Coronary artery (tissue), 2 donors: Measurements from ENCODE around the gene ACIN1.
A peak's percentile ranks its signal among the peaks of the same experiment; 100 is the strongest.

ENCODE experiments used
- DNase-seq: peaks from one replicate; pipeline ENCODE4 v3.0.0-alpha.2; 2017; ENCODE audit warnings: low spot score
- H3K27ac ChIP-seq, 2 donors: fragments of 200-600 bp; sonication (generic); one replicate each; pipeline ENCODE4 v1.5.1; 2016 to 2019
- H3K4me3 ChIP-seq: fragments of 200-600 bp; sonication (generic); 2 replicates; pipeline ENCODE4 v1.5.1; 2016; ENCODE audit warnings: mild to moderate bottlenecking, moderate library complexity
- CTCF ChIP-seq: fragments of 200-600 bp; sonication (generic); IDR thresholded peaks from one replicate; pipeline ENCODE4 v1.5.1; 2019; ENCODE audit warnings: antibody characterized with exemption

Gene ACIN1

GRCh38 chr14:23013054-23013748, 81.7 kb downstream of the ACIN1 start:
- DNase-seq: no peak
- Histone ChIP-seq H3K27ac (peak overlapping the region in 1 of 2 donors; percentile 7), H3K4me3 (no peak overlapping the region)
- no peak for TF ChIP-seq CTCF

GRCh38 chr14:23009939-23010726, 84.8 kb downstream of the ACIN1 start, which contains the start of gene C14orf93:
Gene C14orf93, minus strand, starts transcription at chr14:23010143. Its CDS starts 11,120 bp downstream, at chr14:22999023.
- H3K4me3 ChIP-seq: peak within 1 kb of the TSS; percentile 76
- no peak for TF ChIP-seq CTCF
- H3K27ac ChIP-seq: peak within 1 kb of the TSS; percentile 76 to 83
- DNase-seq: peak; percentile 85

GRCh38 chr14:23009483-23009938, 85.4 kb downstream of the ACIN1 start:
- no peak for DNase-seq
- Histone ChIP-seq H3K4me3 (peak overlapping the region; percentile 76), H3K27ac (peak overlapping the region; percentile 76 to 83)
- TF ChIP-seq CTCF: no peak

GRCh38 chr14:23008831-23009230, 86.1 kb downstream of the ACIN1 start:
- no peak for TF ChIP-seq CTCF
- Histone ChIP-seq H3K27ac (no peak overlapping the region), H3K4me3 (no peak overlapping the region)
- DNase-seq: no peak
